PC-9 (cell line): Measurements from ENCODE around the gene SLC18B1. TPM values are rescaled to one million over a fixed set of nuclear protein-coding genes. Genes with fewer than 3 reads are reported as not detected.

Experiments
- BruUV-seq: library from RNA; stranded (reverse); fragments of 400-500 nt; replicated peaks from 2 replicates; lab custom pipeline; 2021; lab: Mats Ljungman, UMichigan
- CTCF ChIA-PET: fragments of 300-600 bp; sonication (Branson Sonifier 250); formaldehyde crosslinking; loops from one replicate; lab custom pipeline; 2022; ENCODE audit warnings: antibody characterized with exemption; lab: Charles Lee
- POLR2A ChIA-PET: fragments of 300-600 bp; sonication (Branson Sonifier 250); formaldehyde crosslinking; loops from one replicate; lab custom pipeline; 2022; ENCODE audit warnings: antibody characterized with exemption; ENCODE audit not compliant: unreplicated experiment; lab: Charles Lee
- DNase-seq, 2 experiments: peaks; one replicate each; pipeline versions ENCODE4 v3.0.0 to v3.0.0-alpha.2; 2015 to 2022; ENCODE audit warnings: mixed read lengths in 1 of 2
- H2AFZ ChIP-seq: fragments of 200-600 bp; sonication (generic); 2 replicates; pipeline ENCODE4 v1.8.1; 2017; ENCODE audit warnings: antibody characterized with exemption
- H3F3A ChIP-seq: fragments of 200-600 bp; sonication (generic); 2 replicates; pipeline ENCODE4 v1.8.1; 2017; ENCODE audit warnings: antibody characterized with exemption, mild to moderate bottlenecking, low read depth; ENCODE audit not compliant: insufficient read depth
- H3K27ac ChIP-seq: fragments of 200-600 bp; sonication (generic); 2 replicates; pipeline ENCODE4 v1.6.1; 2016; ENCODE audit warnings: mixed run types
- H3K27me3 ChIP-seq: fragments of 200-600 bp; sonication (generic); 2 replicates; pipeline ENCODE4 v1.6.1; 2016; ENCODE audit warnings: low read depth, mixed run types; ENCODE audit not compliant: insufficient read depth
- H3K36me3 ChIP-seq: fragments of 200-600 bp; sonication (generic); 2 replicates; pipeline ENCODE4 v1.6.1; 2016; ENCODE audit warnings: low read depth, mixed run types
- H3K4me1 ChIP-seq: fragments of 200-600 bp; sonication (generic); replicated peaks from 2 replicates; pipeline ENCODE4 v1.6.1; 2016; ENCODE audit warnings: mixed run types; ENCODE audit not compliant: insufficient read depth
- H3K4me2 ChIP-seq: fragments of 200-600 bp; sonication (generic); 2 replicates; pipeline ENCODE4 v1.6.1; 2017; ENCODE audit warnings: mixed run types
- H3K4me3 ChIP-seq: fragments of 200-600 bp; sonication (generic); 2 replicates; pipeline ENCODE4 v1.6.1; 2016; ENCODE audit warnings: mixed run types
- H3K79me2 ChIP-seq: fragments of 200-600 bp; sonication (generic); 2 replicates; pipeline ENCODE4 v1.6.1; 2017; ENCODE audit warnings: low read depth, mixed run types
- H3K9me2 ChIP-seq: fragments of 200-600 bp; sonication (generic); 2 replicates; pipeline ENCODE4 v1.8.1; 2017; ENCODE audit warnings: mild to moderate bottlenecking; ENCODE audit not compliant: insufficient read depth
- H3K9me3 ChIP-seq: fragments of 200-600 bp; sonication (generic); 2 replicates; pipeline ENCODE4 v1.8.1; 2016; ENCODE audit warnings: low read depth; ENCODE audit not compliant: insufficient read depth
- H4K20me1 ChIP-seq: fragments of 200-600 bp; sonication (generic); 2 replicates; pipeline ENCODE4 v1.8.1; 2017; ENCODE audit not compliant: insufficient read depth
- CTCF ChIP-seq: fragments of 200-600 bp; sonication (generic); conservative IDR thresholded peaks from 2 replicates; pipeline ENCODE4 v1.6.1; 2017; ENCODE audit warnings: mixed run types, antibody characterized with exemption, mild to moderate bottlenecking, moderate library complexity
- EZH2 ChIP-seq: fragments of 200-600 bp; sonication (generic); IDR thresholded peaks from 2 replicates; pipeline ENCODE4 v1.8.0; 2017; ENCODE audit warnings: antibody characterized with exemption, low read depth
- intact Hi-C: fragments of 100-400 bp; cut with micrococcal nuclease; formaldehyde crosslinking; loops from one replicate; pipeline ENCODE4 v1.10.0; 2022; ENCODE audit not compliant: unreplicated experiment
- total RNA-seq: library from RNA; stranded (reverse); gene quantifications from 2 replicates; pipeline ENCODE4 v1.2.3, GENCODE V29; 2021

SLC18B1 gene
- total RNA-seq, 1 experiment from 2014 or later: 18.0 TPM

- BruUV-seq: TSS peak; percentile 84
- ChIA-PET POLR2A (interaction anchor here (0.6 to 0.7 kb wide), 2 partner anchors 101 to 134 kb away, joined by 3 to 4 read pairs; no protein-coding TSS in a partner anchor), CTCF (interaction anchor here (1.3 kb wide), 1 partner anchor 15 kb away, joined by 13 read pairs; the partner anchor contains the start of gene SLC18B1)
- H3K4me3 ChIP-seq: peak overlapping the region; percentile 84
- DNase-seq: peak in 1 of 2 experiments; percentile 59
- H3K9me2 ChIP-seq: no peaks in the 10 kb centered on the region
- no peaks in the 10 kb centered on the region for H3K27me3 ChIP-seq
- H2AFZ ChIP-seq: peak overlapping the region; percentile 99
- intact Hi-C loops: loop anchor here (5.0 kb wide), 2 partner anchors 281 to 861 kb away; partner anchors contain the start of gene CCN2
- H3K4me2 ChIP-seq: peak overlapping the region; percentile 87
- H3K79me2 ChIP-seq: peaks cover 40% of the 10 kb centered on the region
- no peak for TF ChIP-seq EZH2
- TF ChIP-seq CTCF: no peak
- H3K27ac ChIP-seq: peak overlapping the region; percentile 89
- H3F3A ChIP-seq: peaks cover 50% of the 10 kb centered on the region
- peaks cover 36% of the 10 kb centered on the region for H3K4me1 ChIP-seq
- H4K20me1 ChIP-seq: peaks cover 36% of the 10 kb centered on the region
- H3K36me3 ChIP-seq: peaks cover 35% of the 10 kb centered on the region
- no peaks in the 10 kb centered on the region for H3K9me3 ChIP-seq
Measured at GRCh38 chr6:132813173-132813856, 14.9 kb upstream of the SLC18B1 start.

GRCh38 chr6:132812756-132813172 is 14.3 kb upstream of the SLC18B1 start:
- intact Hi-C loops: loop anchor here (5.0 kb wide), 2 partner anchors 280 to 860 kb away; partner anchors contain the start of gene CCN2
- CTCF ChIA-PET: interaction anchor here (1.3 kb wide), 1 partner anchor 14 kb away, joined by 13 read pairs; the partner anchor contains the start of gene SLC18B1

More at GRCh38 chr6:132812756-132813172, 14.3 kb upstream of the SLC18B1 start:
- POLR2A ChIA-PET: interaction anchor here (0.6 to 0.7 kb wide), 2 partner anchors 100 to 133 kb away, joined by 3 to 4 read pairs; no protein-coding TSS in a partner anchor
- no peaks in the 10 kb centered on the region for H3K9me2 ChIP-seq
- peaks cover 30% of the 10 kb centered on the region for H4K20me1 ChIP-seq
- peaks cover 34% of the 10 kb centered on the region for H3K79me2 ChIP-seq
- BruUV-seq: no TSS peak
- peaks cover 30% of the 10 kb centered on the region for H3K4me1 ChIP-seq
- H3K27ac ChIP-seq: peak overlapping the region; percentile 89
- peak overlapping the region; percentile 84 for H3K4me3 ChIP-seq
- no peaks in the 10 kb centered on the region for H3K27me3 ChIP-seq
- H3K9me3 ChIP-seq: no peaks in the 10 kb centered on the region
- DNase-seq: peak in 1 of 2 experiments; percentile 70
- TF ChIP-seq EZH2 (no peak), CTCF (no peak)
- peak overlapping the region; percentile 99 for H2AFZ ChIP-seq
- H3K4me2 ChIP-seq: peak overlapping the region; percentile 87
- H3K36me3 ChIP-seq: peaks cover 30% of the 10 kb centered on the region
- H3F3A ChIP-seq: peaks cover 45% of the 10 kb centered on the region
